CD4-positive, alpha-beta T cell treated with Interleukin-15 for 1 hour (primary cell): Measurements from ENCODE around the gene TCERG1L.

ENCODE experiments used
- DNase-seq: peaks from one replicate; pipeline ENCODE4 v3.0.0-alpha.2; 2020

The TCERG1L gene

DNA sequence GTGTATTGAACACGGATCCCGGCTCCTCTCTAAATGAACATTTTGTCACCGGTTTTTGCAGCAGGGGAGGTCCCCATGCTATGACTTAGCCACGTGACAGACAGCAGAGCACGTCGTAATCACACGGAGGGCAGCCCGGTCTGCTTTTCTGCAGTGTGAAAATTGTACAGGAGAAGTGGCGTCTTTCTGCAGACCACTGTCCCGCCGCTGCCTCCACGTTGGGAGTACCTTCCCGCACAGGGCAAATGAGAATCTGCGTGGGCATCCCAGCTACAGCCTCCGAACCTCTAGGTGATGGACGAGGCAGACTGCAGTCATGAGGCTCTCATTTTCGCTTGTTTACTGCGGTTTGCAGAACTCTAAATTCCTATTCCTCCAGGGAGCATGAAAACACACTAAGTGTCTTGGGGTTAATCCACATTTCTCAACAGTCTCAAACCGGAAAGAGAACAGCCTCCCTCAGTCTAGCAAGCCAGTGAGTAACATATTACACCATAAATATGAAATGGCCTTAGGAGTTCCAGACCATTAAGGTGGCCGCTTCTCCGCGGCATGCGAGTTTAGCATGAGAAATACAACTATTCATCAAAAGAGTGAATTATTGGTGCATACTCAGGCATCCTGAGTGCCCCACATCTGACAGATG, 89.8 kb downstream of the TCERG1L start:
- DNase-seq: no peak

DNA sequence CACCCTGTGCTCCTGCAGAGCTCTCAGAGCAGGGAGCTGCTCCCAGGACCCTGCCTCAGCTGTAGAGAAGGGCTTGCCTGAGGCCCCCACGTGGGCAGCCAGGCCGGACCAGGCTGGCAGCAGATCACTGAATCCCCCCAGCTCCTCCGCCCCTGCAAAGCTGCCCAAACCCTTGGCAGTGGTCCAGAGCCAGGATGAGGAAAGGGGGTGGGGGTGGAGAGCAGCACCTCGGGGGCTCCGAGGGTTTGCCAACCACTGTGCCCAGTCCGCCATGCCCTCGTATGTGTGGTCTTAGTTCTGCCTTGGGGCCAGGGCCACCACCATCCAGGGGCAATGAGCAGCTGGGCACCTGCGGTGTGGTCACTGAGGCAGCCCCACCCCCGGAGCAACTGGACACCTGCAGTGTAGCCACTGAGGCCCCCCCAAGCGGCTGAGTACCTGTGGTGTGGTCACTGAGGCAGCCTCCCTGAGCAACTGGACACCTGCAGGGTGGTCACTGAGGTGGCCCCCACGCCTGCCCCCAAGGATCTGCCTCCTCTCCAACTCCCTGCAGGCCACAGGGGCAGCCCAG, 90.8 kb downstream of the TCERG1L start:
- no peak for DNase-seq

GRCh38 chr10:131219955-131220489, 91.5 kb downstream of the TCERG1L start:
- no peak for DNase-seq

GRCh38 chr10:131219584-131219886, 92.0 kb downstream of the TCERG1L start:
- DNase-seq: no peak

DNA sequence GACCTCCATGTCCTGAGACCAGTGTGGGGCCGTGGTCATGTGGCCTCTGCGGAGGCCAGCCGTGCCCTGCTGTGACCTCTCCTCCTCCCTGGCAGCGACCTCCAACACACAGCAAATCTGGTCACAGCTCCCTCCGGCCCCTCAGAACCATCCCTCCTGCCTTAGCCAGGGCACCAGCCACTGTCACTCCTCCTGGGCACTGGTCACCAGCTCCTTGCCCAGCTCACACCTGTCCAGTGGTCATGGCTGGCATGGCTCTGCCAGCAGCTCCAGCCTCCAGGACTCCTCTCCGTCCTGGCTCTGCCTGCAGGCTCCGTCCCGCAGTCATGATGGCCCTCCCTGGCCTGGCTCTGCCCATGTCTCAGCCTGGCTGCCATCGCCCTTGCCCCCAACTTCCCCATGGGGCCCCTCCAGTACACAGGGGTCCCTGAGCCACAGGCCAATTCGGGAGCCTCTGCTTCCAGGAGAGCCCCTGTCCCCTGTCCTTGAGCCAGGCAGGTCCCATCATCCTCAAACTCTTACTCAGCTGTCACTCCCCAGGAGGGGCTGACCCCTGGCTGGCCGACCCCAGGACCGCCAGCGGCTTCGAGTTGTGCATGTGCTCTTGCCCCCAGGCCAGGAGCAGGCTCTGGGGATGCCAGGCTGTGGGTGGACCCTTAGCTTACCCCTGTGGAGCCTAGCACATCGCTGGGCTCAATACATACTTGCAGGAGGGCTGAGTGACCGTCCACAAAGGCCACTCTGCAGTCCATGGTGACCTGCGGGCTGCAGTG, 92.5 kb downstream of the TCERG1L start:
- no peak for DNase-seq

- no peak for DNase-seq
Observed at GRCh38 chr10:131216681-131217230, 94.8 kb downstream of the TCERG1L start.

- DNase-seq: no peak
Observed at GRCh38 chr10:131215776-131216175, 95.7 kb downstream of the TCERG1L start.

DNA sequence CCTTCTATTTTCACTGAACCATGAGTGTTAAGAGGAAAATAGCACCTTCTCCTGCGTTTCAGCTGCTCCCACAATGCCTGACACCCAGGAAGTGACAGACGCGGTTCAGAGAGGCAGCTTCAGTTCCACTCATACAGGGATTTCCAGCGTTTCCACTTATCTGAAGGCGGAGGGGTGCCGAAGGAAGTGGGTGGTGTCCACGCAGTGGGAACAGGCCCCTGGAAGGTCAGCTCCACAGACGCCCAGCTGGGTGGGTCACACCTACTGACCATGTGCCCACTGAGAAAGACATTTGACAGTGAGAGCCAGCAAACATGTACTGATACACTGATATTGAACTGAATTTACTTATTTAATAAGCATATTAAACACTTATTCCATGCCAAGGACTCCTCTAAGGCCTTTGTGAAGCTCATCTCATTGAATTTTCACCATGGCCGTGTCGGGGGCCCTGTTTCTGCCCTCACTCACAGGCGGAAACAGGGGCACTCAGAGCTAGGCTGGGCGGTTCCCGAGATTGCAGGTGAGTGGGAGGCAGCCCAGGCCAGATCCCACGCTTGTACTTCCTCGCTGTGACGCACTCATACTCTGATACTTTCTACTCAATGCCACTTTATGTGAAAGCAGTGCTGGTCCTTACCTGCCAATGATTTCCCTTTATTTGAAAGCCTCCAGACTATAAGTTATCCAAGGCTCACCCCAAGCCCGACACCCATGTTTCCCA, 96.8 kb downstream of the TCERG1L start:
- DNase-seq: no peak

DNA sequence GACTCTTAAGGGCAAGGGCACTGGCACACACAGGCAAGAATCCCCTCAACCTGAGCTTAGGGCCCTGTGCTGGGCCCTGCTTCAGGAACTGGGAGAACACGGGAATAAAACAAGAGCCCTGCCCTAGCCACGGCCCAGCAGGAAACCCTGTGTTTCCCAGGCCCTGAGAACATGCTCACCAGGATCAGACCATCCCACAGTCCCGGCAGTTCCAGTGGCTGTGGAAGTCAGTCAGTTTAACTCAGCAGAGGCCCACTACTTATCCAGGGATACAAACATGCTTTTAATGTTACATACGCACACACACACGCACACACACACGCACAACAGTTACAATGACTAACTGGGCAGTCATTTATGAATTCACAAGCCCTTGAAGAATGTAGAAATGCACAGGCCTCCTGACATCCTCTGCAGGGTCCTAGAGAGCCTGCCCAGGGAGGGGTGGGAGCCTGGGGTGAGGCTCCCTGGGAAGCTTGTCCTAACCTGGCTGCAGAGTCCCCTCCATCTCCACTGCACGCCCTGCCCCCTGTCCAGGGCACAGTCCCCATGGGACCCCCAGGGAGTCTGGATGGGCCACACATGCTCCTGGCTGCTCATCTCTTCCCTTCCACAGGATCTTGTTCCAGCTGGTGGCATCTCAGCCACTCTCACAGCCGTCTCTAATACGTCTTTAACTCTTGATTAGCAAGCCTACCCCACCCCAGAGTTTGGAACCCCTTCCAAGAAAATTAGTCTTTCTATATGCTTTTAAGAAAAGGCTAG, 97.6 kb downstream of the TCERG1L start:
- no peak for DNase-seq

DNA sequence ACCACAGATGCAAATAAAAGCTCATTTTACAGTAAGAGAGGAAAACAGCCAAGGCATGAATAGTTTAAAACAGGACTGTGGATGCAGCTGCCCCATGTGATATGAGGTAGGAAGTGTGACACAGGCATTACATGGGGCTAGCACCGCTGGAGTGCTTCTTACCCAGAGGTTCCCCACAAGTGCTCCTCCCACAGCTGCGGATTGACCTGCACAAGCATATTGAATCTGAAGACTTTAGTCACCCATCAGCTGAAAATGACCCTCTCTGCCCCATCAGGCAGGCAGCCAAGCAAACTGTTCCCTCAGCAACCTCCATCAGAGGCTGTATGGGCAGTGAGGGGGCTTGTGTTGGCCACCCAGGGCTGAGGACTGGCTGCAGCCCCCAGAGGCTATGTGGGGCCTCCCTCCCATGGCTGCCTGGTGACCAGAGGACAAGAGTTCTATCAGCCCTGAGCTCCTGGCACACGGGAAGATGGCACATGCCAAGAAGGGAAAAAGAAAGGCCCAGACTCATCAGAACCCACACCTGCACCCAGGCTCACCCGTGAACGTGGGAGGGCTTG, 98.7 kb downstream of the TCERG1L start:
- DNase-seq: no peak

DNA sequence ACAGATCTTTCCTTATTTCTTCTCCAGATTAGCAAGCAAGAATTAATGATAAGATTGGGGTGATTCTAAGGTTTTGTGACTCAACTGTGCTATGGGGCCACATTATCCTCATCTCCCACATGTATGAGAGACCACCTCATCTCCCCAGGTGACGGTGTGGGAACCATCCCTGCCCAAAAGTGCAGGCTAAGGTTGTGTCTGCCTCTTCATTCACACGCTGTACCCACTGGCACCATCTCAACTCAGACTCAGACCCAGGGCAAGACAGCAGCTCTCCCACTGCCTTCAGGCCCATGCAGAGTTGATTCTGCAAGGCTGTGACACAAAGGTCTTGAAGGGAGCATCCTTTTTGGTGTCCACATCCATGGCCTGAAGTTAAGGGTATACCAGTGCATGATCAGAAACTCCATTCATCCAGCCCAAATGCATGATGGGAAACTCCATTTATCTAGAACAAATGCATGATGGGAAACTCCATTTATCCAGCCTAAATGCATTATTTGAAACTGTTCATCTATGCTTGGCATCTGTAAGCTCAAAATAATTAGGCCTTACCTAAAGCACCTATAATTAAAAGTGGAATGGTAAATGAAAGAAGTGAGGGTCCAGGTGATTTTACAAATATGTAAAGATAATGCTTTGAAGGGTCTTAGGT, 99.4 kb downstream of the TCERG1L start:
- DNase-seq: no peak

GRCh38 chr10:131211559-131211958, 100.0 kb downstream of the TCERG1L start:
- no peak for DNase-seq

GRCh38 chr10:131211146-131211545, 100.4 kb downstream of the TCERG1L start:
- DNase-seq: no peak

GRCh38 chr10:131210181-131210580, 101.3 kb downstream of the TCERG1L start:
- DNase-seq: no peak

GRCh38 chr10:131207584-131208532, 103.7 kb downstream of the TCERG1L start:
- DNase-seq: no peak

DNA sequence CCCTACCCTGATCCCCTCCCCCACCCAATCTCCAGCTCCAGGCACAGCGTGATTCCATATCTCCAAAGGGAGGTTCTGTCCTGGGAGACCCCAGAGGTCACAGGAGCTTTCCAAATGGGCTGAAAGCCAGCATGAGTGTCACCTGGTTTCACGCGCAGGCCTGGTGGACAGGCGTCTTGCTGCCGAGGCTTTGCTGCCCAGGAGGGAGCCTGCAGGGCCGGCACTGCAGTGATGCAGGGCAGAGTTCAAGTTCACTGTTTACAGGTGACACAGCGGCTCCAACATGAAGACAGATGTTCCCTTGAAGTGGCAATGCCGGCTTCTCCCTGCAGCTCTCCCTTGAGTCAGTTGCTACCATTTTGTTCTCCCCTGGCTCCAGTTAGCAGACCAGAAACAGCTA, 104.3 kb downstream of the TCERG1L start:
- no peak for DNase-seq

DNA sequence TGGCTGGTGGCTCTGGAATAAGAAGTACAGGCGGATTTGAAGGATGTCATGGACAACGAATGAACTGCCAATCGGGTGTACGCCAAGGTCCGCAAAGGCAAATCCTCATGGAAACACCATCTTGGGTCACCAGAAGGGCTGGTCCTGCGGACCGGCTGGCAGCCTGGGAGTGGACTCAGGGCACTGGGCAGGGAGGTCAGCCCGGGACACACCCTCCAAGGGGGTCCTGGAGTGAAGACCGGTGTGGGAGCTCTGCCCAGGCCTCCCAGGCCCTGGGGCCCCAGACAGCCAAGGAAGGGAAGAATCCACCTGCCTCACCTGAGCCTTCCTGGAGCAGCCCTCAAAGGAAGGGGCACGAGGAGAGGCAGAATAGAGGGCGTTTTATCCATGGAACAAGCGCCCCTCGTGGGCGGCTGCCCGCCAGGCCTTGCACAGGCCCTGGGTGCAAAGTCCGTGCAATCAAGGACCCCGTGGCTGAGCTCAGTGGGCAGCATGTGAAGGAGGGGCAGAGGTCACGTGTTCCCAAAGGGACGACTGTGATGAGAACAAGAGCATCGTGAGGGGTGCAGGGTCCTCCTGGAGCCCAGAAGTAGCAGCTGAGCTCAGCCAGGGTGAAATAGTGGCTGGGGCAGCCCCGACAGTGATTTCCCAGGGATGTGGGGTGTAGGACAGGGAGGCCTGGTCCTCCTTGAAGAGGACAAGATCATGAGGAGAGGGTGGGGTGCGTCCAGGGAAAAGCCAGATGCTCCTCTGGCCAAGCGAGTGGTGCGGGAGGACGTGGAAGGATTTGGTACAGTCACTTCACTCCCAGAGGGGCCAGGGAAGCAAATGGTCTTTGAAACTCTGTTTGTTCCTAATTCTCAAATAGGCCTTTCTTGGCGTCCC, 105.2 kb downstream of the TCERG1L start:
- DNase-seq: no peak

GRCh38 chr10:131205556-131205955, 106.0 kb downstream of the TCERG1L start:
- DNase-seq: no peak
